ENCODE data around the gene SHQ1.

DNA sequence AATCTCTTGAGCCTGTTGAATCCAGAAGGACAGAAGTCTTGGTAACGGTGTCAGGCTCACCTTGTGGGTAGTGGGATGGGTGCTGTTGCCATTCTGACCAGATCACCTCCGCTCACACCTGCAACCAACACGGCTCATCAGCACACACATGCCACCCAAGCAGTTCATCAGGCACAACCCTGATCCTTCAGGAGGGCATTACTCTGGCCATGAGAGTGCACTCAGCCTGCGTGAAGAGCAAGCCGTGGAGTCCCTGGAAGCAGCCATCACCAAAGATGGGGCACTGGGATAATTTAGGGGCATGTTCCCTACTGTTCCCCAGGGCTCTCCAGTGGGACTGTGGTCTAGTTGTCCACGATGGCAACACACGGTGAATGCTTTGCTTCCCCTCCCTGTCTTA, 120.5 kb downstream of the SHQ1 start:
- no peak for TF ChIP-seq CTCF (IDR thresholded peaks at IDR 0.05)
- no peak for TF ChIP-seq POLR2AphosphoS5 (IDR thresholded peaks at IDR 0.05)
- TF ChIP-seq POLR2A (IDR thresholded peaks at IDR 0.05; ENCODE audit: low read depth): no peak
- no peak for TF ChIP-seq EP300 (IDR thresholded peaks at IDR 0.05)

Measured in esophagus muscularis mucosa (tissue), 4 donors.